OCI-LY1 (cell line): Measurements from ENCODE around the gene OTOF.

Experiments used
- H2AFZ ChIP-seq: fragments of 200-600 bp; sonication (generic), shearing (Covaris generic); 2 replicates; pipeline ENCODE4 v1.6.0; 2014; ENCODE audit warnings: antibody characterized with exemption, mild to moderate bottlenecking, low read length
- H3F3A ChIP-seq: fragments of 200-600 bp; sonication (generic), shearing (Covaris generic); 2 replicates; pipeline ENCODE4 v1.6.0; 2014; ENCODE audit warnings: mild to moderate bottlenecking, antibody characterized with exemption, low read length, moderate library complexity; ENCODE audit not compliant: insufficient read depth
- H3K27ac ChIP-seq: fragments of 200-600 bp; sonication (generic); 2 replicates; pipeline ENCODE4 v1.5.1; 2014; ENCODE audit warnings: low read length, mixed run types, mild to moderate bottlenecking, low read depth; ENCODE audit not compliant: poor library complexity, severe bottlenecking
- H3K27me3 ChIP-seq: fragments of 200-600 bp; sonication (generic); 2 replicates; pipeline ENCODE4 v1.6.0; 2014; ENCODE audit warnings: antibody characterized with exemption, mild to moderate bottlenecking, low read length, moderate library complexity; ENCODE audit not compliant: insufficient read depth
- H3K36me3 ChIP-seq: fragments of 200-600 bp; sonication (generic); 2 replicates; pipeline ENCODE4 v1.6.1; 2014; ENCODE audit warnings: mild to moderate bottlenecking, antibody characterized with exemption, low read length, moderate library complexity, mixed read lengths; ENCODE audit not compliant: insufficient read depth
- H3K4me1 ChIP-seq: fragments of 200-600 bp; sonication (generic); 2 replicates; pipeline ENCODE4 v1.5.1; 2014; ENCODE audit warnings: mild to moderate bottlenecking, low read length, moderate library complexity; ENCODE audit not compliant: insufficient read depth, severe bottlenecking
- H3K4me2 ChIP-seq: fragments of 200-600 bp; sonication (generic), shearing (Covaris generic); 2 replicates; pipeline ENCODE4 v1.6.1; 2014; ENCODE audit warnings: low read length
- H3K4me3 ChIP-seq: fragments of 200-600 bp; sonication (generic); 2 replicates; pipeline ENCODE4 v1.5.1; 2014; ENCODE audit warnings: low read length, low read depth, mild to moderate bottlenecking, mixed read lengths; ENCODE audit not compliant: poor library complexity, severe bottlenecking
- H3K79me2 ChIP-seq: fragments of 200-600 bp; shearing (Covaris generic); 2 replicates; pipeline ENCODE4 v1.6.1; 2016; ENCODE audit warnings: mixed run types, low read length, mixed read lengths; ENCODE audit not compliant: insufficient read depth
- H3K9ac ChIP-seq: fragments of 200-600 bp; sonication (generic), shearing (Covaris generic); 2 replicates; pipeline ENCODE4 v1.6.1; 2014; ENCODE audit warnings: mild to moderate bottlenecking, low read length, mixed read lengths
- H3K9me2 ChIP-seq: fragments of 200-600 bp; sonication (generic), shearing (Covaris generic); 2 replicates; pipeline ENCODE4 v1.6.1; 2014; ENCODE audit warnings: low read depth, mild to moderate bottlenecking, low read length, mixed read lengths
- H3K9me3 ChIP-seq: fragments of 200-600 bp; shearing (Covaris generic); 2 replicates; pipeline ENCODE4 v1.6.1; 2014; ENCODE audit warnings: low read length, mixed read lengths
- H4K20me1 ChIP-seq: fragments of 200-600 bp; sonication (generic), shearing (Covaris generic); 2 replicates; pipeline ENCODE4 v1.6.0; 2016; ENCODE audit warnings: mild to moderate bottlenecking, low read length; ENCODE audit not compliant: insufficient read depth
- EZH2 ChIP-seq: fragments of 200-600 bp; sonication (generic), shearing (Covaris generic); IDR thresholded peaks from 2 replicates; pipeline ENCODE4 v1.8.0; 2017; ENCODE audit warnings: borderline replicate concordance, mixed run types, mild to moderate bottlenecking, antibody characterized with exemption, low read length, moderate library complexity, mixed read lengths
- TF ChIP-seq, protein P1 (sequence below): fragments of 200-600 bp; sonication (generic), shearing (Covaris generic); IDR thresholded peaks from 2 replicates; pipeline ENCODE4 v1.5.1; 2017; ENCODE audit warnings: mild to moderate bottlenecking, antibody characterized with exemption, low read length, moderate library complexity, mixed read lengths

OTOF gene

DNA sequence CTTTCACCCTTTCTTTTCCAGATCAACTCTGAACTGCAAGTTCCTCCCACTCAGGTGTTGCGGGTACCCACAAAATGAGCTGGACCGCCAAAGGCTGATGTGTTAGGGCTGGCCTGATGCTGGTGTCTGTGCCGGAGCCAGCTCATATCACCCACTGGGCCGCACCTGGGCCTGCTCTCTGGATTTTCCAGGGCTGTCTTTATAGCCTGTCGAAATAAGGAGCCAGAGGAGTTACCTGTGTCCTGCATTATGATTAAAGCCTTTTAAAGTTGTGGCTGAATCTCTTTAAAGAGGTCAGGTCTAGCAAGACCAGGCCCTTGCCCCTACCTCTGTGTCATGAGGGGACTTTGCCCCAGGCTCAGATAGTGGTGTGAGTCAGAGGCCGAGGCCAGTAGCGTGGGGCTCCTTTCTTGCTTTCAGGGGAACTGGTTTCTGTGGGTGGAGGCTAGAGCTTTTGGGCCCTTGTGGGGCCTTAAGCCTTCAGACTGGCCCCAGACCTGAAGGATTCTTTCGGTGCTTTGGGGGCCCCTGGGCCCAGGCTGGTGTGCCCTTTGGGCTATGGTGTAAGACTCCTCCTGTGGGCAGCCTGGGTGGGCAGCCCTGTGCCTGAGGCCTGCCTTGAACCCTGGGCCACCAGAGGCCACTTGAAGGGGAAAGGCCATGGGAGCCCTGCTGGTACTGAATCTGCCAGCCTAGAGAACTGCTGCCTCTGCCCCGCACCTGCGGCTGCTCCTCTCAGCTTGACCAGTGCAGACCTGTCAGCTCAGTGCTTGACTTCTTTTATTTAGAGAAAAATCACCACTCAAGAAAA lies 21.3 kb downstream of the OTOF start:
- Histone ChIP-seq H3K4me1 (no peaks in the 10 kb centered on the region), H3K27me3 (peaks cover 2% of the 10 kb centered on the region; the same call in 1 of the 2 replicates), H3K27ac (no peak overlapping the region), H3K9me2 (no peaks in the 10 kb centered on the region), H3K36me3 (no peaks in the 10 kb centered on the region), H3K79me2 (no peaks in the 10 kb centered on the region), H2AFZ (no peak overlapping the region), H3F3A (no peaks in the 10 kb centered on the region), H3K4me3 (no peak overlapping the region), H3K4me2 (no peak overlapping the region), H3K9me3 (no peaks in the 10 kb centered on the region), H3K9ac (no peak overlapping the region), H4K20me1 (no peaks in the 10 kb centered on the region)
- TF ChIP-seq, protein P1, sequence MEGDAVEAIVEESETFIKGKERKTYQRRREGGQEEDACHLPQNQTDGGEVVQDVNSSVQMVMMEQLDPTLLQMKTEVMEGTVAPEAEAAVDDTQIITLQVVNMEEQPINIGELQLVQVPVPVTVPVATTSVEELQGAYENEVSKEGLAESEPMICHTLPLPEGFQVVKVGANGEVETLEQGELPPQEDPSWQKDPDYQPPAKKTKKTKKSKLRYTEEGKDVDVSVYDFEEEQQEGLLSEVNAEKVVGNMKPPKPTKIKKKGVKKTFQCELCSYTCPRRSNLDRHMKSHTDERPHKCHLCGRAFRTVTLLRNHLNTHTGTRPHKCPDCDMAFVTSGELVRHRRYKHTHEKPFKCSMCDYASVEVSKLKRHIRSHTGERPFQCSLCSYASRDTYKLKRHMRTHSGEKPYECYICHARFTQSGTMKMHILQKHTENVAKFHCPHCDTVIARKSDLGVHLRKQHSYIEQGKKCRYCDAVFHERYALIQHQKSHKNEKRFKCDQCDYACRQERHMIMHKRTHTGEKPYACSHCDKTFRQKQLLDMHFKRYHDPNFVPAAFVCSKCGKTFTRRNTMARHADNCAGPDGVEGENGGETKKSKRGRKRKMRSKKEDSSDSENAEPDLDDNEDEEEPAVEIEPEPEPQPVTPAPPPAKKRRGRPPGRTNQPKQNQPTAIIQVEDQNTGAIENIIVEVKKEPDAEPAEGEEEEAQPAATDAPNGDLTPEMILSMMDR: no peak
- no peak for TF ChIP-seq EZH2

DNA sequence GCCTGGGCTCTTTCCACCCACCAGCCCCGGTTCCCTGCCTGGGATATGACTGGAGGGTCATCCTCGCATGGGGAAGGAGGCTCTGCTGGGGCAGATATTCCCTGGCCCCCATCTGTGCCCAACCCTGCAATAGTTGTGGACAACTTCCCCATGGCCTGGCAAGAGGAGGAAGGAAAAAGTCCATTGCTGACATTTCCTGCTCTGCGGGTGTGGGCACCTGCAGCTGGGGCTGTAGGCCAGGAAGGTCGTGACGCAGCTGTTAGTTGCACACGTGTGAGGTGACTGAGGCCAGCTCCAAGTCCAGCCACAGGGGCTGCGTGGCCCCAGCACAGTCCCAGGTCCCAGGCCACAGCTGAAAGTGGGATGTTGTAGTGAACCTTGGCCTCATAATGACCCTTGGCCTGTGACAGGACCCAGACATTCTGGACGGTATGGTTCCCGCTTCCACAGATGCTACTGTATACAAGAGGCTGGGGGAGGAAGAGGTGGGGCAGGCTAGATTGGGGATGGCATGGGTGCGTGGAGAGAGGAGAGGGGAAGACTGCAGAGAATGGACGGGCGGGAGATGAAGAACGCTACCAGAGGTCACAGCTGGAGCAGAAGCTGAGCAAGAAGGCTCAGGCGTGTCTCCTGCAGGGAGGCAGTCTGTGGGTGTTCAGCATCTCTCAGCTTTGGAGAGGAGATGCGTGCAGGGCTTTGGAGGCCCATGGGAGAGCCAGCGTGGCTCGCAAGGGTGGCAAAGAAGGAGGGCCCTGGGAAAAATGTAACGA lies 22.1 kb downstream of the OTOF start:
- H3K27me3 ChIP-seq: peaks cover 5% of the 10 kb centered on the region; the same call in 1 of the 2 replicates
- H3F3A ChIP-seq: no peaks in the 10 kb centered on the region
- H3K27ac ChIP-seq: no peak overlapping the region
- no peak overlapping the region for H3K4me2 ChIP-seq
- H4K20me1 ChIP-seq: no peaks in the 10 kb centered on the region
- H3K4me3 ChIP-seq: no peak overlapping the region
- no peak overlapping the region for H3K9ac ChIP-seq
- no peaks in the 10 kb centered on the region for H3K36me3 ChIP-seq
- no peaks in the 10 kb centered on the region for H3K4me1 ChIP-seq
- TF ChIP-seq, protein P1: no peak
- TF ChIP-seq EZH2: no peak
- H3K79me2 ChIP-seq: no peaks in the 10 kb centered on the region
- H2AFZ ChIP-seq: no peak overlapping the region
- H3K9me3 ChIP-seq: no peaks in the 10 kb centered on the region
- no peaks in the 10 kb centered on the region for H3K9me2 ChIP-seq

DNA sequence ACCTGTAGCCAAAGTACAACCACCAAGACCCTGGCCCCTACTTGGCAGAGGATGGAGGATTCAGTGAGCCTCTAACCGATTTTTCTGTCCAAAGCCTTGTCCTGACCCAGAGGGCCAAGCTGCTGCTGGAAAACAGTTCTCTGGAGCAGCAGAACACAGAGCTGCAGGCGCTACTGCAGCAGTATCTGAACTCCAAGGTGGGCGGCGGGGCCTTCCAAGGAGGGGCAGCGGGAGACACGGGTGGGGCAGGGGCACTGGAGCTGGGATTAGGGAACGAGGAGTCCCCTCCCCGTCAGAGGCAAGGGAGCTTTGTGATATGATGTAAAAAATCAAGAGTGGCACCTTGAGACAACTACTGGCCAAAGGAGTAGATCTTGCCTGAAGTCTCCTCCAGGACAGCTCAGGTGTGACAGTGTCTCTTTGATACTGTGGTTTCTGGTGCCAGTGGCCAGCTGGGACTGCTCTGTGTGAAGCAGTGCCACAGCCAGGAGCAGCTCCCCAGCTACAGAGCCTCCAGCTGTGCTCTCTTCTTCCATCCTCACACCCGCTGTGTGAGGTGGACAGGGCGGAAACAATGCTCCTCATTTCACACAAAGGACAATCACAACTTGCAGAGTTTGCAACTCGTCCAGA lies 22.8 kb downstream of the OTOF start:
- Histone ChIP-seq H3K27me3 (peaks cover 5% of the 10 kb centered on the region; the same call in 1 of the 2 replicates), H3K9me3 (no peaks in the 10 kb centered on the region), H3K79me2 (no peaks in the 10 kb centered on the region), H3K4me3 (no peak overlapping the region), H3K4me1 (no peaks in the 10 kb centered on the region), H3K9me2 (no peaks in the 10 kb centered on the region), H3K36me3 (no peaks in the 10 kb centered on the region), H3F3A (no peaks in the 10 kb centered on the region), H2AFZ (no peak overlapping the region), H4K20me1 (no peaks in the 10 kb centered on the region), H3K9ac (no peak overlapping the region), H3K4me2 (no peak overlapping the region), H3K27ac (no peak overlapping the region)
- no peak for TF ChIP-seq EZH2
- TF ChIP-seq, protein P1: no peak
